GM12864 (cell line): ENCODE data around the gene NCS1.

Source experiments
- DNase-seq: peaks from one replicate; pipeline ENCODE4 v3.0.0-alpha.2; 2011; ENCODE audit warnings: low read depth
- H3K4me3 ChIP-seq: 2 replicates; pipeline ENCODE4 v1.5.1; 2011; ENCODE audit warnings: mild to moderate bottlenecking, low read depth, low read length, control low read depth
- TF ChIP-seq, protein P1 (sequence below): IDR thresholded peaks from 2 replicates; pipeline ENCODE4 v1.5.1; 2011; ENCODE audit warnings: low read depth, mild to moderate bottlenecking, moderate library complexity, low read length, control low read depth, inconsistent platforms; ENCODE audit errors: missing control alignments

Gene NCS1

GRCh38 chr9:130172161-130172857, at the start of gene NCS1:
Gene NCS1, plus strand, starts transcription at chr9:130172404. Its CDS starts 260 bp downstream, at chr9:130172664.
- no peak within 1 kb of the TSS for H3K4me3 ChIP-seq
- TF ChIP-seq, protein P1, sequence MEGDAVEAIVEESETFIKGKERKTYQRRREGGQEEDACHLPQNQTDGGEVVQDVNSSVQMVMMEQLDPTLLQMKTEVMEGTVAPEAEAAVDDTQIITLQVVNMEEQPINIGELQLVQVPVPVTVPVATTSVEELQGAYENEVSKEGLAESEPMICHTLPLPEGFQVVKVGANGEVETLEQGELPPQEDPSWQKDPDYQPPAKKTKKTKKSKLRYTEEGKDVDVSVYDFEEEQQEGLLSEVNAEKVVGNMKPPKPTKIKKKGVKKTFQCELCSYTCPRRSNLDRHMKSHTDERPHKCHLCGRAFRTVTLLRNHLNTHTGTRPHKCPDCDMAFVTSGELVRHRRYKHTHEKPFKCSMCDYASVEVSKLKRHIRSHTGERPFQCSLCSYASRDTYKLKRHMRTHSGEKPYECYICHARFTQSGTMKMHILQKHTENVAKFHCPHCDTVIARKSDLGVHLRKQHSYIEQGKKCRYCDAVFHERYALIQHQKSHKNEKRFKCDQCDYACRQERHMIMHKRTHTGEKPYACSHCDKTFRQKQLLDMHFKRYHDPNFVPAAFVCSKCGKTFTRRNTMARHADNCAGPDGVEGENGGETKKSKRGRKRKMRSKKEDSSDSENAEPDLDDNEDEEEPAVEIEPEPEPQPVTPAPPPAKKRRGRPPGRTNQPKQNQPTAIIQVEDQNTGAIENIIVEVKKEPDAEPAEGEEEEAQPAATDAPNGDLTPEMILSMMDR = no peak
- no peak for DNase-seq

GRCh38 chr9:130122456-130122855, 49.7 kb upstream of the NCS1 start:
- H3K4me3 ChIP-seq = no peak overlapping the region
- TF ChIP-seq, protein P1 = no peak
- no peak for DNase-seq

GRCh38 chr9:130124085-130124860, 47.9 kb upstream of the NCS1 start:
- TF ChIP-seq, protein P1 = no peak
- no peak overlapping the region for H3K4me3 ChIP-seq
- no peak for DNase-seq

- TF ChIP-seq, protein P1 = no peak
- no peak overlapping the region for H3K4me3 ChIP-seq
- no peak for DNase-seq
Measured at GRCh38 chr9:130126721-130127433, 45.3 kb upstream of the NCS1 start.

DNA sequence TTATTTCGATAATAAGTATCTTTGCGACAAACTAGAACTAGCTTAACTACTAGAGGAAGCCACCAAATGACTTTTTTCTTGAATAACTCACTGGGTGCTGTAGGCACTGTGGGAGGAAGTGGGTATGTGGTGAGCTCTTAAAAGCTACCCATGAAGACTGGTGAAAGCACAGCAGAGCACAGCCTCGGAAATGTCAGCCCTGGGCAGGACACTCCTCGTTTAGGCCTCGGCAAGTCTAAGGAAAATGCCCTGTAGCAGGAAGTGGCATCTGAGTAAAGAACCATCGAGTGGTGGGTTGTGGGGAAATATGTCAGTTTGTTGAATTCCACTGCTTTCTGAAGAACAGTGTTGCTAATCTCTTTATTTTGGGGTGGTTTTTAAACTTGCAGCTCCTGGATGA, 44.0 kb upstream of the NCS1 start:
- TF ChIP-seq, protein P1 = no peak
- DNase-seq = peak; percentile 38
- no peak overlapping the region; the same call in 1 of the 2 replicates for H3K4me3 ChIP-seq

DNA sequence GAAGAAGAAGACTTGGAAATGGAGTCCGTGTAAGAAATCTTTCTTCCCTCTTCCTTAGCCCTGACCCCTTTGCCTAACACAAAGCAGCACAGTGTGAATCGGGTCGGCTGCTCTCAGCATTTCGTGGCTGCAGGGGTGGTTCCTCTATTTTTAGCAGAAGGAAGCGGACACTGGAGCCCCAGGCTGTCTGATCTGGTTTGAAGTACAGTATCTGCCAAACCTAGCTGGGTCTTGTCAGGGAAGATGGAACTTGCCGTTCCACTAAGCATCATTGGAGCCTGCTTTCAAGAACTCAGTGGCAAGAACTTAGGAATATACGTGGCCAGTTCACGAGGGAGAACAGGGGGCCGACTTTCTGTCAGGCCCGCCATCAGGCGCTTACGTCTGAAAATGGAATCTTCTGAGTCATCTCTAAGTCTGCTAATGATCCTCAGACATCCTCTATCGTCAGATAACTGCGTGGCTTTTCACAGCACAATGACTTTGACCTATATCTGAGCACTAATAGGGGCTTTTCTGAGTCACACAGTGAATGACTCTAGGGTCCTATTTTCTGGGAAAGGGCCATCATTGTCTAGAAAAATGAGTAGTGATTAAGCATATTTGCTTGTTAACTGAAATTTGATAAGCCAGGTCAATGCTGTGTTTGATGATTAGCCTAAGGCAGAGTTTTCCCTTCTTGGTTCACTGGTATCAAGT, 43.3 kb upstream of the NCS1 start:
- TF ChIP-seq, protein P1 = no peak
- DNase-seq = peak; percentile 49
- H3K4me3 ChIP-seq = no peak overlapping the region; the same call in 1 of the 2 replicates
